ENCODE data around the gene INTS1.

DNA sequence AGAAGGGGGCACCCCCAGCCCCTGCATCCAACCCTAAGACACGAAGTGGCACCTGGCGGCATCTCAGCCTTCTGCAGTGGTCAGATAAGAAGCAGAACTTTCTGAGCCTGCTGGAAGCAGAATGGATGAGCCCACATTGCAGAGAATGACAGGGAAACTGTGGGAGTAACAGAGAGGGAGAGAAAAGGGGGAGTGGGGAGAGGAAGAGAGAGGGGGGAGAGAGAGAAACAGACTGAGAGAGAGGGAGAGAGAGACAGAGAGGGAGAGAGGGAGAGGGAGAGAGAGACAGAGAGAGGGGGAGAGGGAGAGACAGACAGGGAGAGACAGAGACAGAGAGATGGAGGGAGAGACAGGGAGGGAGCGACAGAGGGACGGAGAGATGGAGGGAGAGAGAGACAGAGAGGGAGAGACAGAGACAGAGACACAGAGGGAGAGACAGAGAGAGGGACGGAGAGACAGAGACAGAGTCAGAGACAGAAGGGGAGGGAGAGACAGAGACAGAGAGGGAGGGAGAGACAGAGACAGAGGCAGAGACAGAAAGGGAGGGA, 80.9 kb downstream of the INTS1 start:
- TF ChIP-seq, protein P1, sequence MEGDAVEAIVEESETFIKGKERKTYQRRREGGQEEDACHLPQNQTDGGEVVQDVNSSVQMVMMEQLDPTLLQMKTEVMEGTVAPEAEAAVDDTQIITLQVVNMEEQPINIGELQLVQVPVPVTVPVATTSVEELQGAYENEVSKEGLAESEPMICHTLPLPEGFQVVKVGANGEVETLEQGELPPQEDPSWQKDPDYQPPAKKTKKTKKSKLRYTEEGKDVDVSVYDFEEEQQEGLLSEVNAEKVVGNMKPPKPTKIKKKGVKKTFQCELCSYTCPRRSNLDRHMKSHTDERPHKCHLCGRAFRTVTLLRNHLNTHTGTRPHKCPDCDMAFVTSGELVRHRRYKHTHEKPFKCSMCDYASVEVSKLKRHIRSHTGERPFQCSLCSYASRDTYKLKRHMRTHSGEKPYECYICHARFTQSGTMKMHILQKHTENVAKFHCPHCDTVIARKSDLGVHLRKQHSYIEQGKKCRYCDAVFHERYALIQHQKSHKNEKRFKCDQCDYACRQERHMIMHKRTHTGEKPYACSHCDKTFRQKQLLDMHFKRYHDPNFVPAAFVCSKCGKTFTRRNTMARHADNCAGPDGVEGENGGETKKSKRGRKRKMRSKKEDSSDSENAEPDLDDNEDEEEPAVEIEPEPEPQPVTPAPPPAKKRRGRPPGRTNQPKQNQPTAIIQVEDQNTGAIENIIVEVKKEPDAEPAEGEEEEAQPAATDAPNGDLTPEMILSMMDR (IDR thresholded peaks at IDR 0.05): no peak
- TF ChIP-seq POLR2A (IDR thresholded peaks at IDR 0.05): no peak
